ENCODE results near the gene DNAH6.

- TF ChIP-seq POLR2A (IDR thresholded peaks at IDR 0.05) (no peak), CTCF (IDR thresholded peaks at IDR 0.05) (no peak)
These were observed 300.9 kb downstream of the DNAH6 start for GRCh38 chr2:84817239-84817655.

Data from esophagus squamous epithelium (tissue), 4 donors.